HG03280 (cell line): Measurements from ENCODE around the gene LRCH4.

Experiments
- ATAC-seq: cut with Tn5 transposase; IDR thresholded peaks from one replicate; pipeline ENCODE4 v1.9.1; 2021; ENCODE audit warnings: mild to moderate bottlenecking, moderate library complexity; ENCODE audit not compliant: unreplicated experiment

The LRCH4 gene

DNA sequence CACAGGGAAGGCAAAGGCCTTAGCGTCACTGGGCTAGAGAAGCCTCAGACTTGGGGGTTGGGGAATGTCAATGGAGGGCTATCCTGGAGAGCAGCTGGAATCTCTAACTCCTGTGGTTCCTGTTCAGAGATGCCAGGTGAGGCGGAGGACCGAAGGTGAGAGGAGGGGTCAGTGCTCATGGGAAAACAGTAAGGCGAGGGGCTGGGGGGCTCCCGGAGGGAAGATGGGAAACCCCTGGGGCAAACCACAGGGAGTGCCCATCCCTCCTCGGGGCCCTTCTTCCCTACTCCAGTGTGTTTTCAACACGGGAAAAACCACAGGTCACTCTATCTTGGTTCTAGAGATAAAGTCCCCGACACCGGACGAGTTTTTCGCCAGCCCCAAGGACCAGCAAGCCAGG, 3.3 kb downstream of the LRCH4 start:
- ATAC-seq, result no peak

DNA sequence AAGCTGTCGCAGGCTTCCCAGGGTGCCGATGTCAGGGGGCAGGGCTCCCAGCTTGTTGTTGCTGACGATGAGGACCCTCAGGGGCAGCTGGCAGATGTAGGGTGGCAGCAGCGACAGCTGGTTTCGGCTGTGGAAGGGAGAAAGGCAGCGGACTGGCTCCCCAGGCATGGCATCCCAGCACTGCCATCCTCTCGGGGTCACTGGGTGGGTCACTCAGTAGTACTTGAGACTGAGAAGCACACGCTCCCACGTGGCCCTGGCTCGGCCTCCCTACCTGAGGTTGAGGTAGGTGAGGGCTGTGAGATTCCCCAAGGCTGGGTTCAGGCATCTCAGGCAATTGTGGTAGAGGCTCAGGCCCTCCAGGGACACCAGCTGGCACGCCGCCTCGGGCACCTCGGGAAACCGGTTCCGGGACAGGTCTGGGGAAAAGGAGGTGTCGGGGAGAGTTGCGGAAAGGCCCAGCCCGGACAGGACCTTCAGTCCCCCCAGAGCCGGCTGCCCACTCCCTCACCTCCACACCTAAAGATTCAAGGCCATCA, 3.8 kb downstream of the LRCH4 start:
- ATAC-seq, result no peak

DNA sequence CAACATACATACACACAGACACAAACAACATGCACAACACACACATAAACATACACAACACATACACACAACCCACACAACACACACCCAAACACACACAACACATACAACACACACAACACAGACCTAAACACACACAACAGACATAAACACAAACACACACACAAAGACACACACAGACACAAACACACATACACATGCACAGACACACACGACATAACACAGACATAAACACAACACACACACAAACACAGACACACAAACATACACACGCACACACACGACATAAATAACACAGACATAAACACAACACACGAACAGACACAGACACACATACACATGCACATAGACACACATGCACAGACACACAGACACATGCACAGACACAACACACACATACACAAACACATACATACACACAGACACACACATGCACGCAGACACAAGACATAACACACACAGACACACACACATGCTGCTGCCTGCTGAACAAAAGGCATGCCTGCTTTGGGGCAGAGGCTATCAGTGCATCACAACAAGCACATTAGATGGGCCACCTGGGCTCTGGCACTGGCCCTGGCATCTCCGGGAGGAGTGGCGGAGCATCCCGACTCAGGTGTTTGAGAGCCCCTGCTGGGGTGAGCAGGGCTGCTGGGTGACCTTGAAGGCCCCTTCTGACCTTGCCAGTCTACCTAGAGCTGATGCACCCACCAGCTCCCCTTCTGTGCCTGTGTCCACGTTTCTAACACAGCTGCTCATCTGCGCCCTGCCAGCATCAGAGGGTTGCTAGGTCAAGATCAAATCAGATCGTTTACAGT, 5.3 kb downstream of the LRCH4 start:
- no peak for ATAC-seq

DNA sequence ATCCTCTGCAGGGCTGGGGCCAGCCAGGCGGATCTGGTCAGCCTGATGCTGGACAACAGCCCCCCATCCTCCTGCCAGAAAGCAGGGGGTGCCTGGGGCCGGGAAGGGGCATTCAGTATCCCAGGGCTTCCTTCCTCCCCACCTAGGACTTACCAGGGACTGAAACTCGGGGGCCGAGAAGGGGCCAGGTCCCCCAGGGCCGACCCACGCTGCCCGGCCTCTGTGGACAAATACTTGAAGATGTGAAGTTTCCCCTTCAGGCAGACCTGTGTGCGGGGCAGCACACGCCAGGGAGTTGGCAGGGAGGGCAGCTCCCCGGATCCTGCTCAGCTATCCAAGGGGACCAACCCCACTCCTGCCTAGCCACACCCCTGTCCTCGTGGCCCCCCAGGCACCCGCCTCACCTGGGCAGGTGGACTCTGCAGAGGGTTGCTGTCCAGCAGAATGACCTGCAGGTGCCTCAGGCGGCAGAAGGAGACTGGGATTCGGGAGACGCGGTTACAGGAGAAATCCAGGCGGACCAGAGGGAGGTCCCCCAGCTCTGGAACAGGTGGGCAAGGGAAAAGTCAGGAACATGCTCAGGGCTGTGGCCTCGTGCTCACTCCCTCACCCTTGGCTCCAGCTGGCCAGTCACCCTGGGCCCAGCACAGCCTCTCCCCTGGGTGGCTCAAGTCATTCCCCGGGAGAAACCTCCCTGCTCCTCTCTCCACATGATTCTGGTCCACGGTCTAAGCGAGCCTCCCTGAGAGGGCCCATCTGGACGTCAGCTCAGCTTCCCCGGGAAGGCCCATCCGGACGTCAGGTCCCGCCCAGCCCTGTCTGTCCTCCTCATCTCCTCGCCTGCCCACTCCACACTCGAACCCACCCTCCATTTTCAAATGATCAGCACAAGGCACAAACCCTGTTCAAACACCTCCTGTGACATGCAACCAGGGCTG, 7.4 kb downstream of the LRCH4 start:
- ATAC-seq, result no peak

DNA sequence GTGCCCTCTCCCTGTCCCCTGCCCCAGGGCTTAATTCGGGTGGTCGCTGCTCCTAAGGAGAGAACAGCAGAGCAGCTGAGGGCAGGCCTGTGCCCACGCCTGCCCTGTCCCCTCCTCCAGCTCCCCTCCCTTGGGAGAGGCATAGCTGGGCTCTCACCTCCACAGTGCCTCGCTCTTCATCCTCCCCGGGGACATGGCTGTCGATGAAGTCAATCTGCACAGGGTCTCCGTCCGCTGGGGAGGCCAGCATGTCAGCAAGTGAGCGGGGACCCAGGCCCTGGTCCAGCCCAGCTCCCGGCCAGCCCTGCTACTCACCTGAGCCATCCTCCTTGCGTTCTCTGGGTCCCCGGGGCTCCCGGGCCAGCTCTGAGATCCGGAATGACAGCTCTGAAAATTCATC, 8.4 kb downstream of the LRCH4 start:
- no peak for ATAC-seq

DNA sequence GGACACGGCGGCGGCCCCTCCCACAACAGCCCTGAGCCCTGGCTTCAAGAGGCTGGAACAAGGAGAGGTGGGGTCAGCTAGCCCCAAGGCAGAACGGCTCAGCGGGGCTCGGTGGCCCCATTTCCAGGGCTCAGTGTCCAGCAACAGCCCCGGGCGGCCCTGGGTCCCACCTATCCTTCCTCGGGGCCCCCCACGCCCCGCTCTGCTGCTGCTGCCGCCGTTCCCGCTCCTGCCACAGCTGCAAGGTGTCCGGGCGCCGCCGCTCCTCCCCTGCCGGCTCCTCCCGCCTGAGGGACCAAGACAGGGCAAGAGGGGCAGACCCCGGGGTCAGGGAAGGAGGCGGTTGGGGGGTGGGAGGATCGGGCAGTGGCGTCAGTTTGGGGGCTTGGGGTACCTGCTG, 8.8 kb downstream of the LRCH4 start:
- ATAC-seq, result no peak

DNA sequence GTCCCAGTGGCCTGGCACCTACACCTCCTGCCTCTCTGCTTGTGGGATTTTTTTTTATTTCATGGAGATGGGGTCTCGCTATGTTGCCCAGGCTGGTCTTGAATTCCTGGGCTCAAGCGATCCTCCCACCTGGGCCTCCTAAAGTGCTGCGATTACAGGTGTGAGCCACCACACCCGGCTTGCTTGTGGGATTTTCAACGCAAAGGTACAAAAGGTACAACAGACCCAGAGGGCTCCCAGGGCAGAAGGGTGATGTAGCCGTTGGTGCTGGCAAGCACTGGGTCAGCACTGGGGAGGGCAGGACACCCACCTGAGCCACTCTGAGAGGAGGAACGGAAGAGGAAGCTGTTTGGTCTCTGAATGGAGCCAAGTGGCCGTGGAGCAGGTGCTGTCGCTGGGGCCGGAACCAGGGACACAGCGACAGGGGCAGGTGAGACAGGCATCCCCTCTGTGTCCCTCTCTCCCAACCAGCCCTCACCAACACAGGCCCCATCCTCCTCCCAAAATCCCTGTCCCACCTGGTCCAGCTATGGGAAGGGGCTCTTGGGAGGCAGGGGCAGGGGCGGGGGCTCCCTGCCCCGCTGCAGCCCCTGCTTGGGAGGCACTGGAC, 9.4 kb downstream of the LRCH4 start:
- no peak for ATAC-seq

DNA sequence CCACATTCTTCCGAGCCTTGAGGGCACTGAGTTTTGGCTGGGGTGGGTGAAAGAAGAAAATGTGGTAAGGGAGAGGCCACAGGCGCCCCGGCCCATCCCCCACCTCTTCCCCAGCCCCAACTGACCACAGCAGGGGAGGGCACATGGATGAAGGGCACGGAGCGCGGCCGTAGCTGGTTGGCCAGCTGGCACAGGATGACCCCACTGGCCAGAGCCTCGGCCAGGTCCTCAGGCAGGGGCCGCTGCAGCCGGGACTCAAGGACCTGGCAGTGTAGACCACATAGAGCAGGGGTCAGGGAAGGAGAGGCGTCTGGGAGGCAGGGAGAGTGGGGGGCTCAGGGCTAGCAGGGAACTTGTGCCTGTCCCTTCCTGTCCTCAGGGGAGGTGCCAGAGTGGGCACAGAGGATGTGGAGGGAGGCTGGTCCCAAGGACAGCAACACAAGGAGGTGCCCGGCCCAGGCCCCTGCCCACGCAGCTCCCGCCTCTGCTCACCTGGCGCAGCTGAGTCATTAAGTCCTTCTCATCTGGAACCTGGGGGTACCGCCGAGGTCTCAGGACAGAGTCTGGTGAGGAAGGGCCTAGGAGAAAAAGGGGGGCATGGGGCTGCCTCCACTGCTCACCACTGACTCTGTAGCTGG, 10.1 kb downstream of the LRCH4 start:
- no peak for ATAC-seq

DNA sequence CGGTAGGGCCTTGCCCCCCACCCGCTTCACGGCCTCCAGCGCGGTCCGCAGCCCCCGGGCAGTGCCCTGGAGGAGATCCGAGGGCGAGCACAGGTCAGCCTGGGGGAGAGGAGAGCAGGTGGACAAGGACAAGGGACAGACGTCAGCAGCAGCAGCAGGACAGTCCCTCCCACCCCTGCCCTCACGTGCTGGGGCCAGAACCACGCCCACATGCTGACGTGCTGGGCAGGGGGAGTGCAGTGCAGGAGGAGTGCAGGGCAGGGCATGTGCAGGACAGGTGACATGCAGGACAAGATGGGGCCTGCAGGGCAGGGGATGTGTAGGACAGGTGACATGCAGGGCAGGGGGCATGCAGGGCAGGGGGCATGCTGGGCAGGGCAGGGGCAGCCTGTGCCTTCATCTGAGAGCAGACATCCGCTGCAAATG, 10.7 kb downstream of the LRCH4 start:
- ATAC-seq, result no peak

DNA sequence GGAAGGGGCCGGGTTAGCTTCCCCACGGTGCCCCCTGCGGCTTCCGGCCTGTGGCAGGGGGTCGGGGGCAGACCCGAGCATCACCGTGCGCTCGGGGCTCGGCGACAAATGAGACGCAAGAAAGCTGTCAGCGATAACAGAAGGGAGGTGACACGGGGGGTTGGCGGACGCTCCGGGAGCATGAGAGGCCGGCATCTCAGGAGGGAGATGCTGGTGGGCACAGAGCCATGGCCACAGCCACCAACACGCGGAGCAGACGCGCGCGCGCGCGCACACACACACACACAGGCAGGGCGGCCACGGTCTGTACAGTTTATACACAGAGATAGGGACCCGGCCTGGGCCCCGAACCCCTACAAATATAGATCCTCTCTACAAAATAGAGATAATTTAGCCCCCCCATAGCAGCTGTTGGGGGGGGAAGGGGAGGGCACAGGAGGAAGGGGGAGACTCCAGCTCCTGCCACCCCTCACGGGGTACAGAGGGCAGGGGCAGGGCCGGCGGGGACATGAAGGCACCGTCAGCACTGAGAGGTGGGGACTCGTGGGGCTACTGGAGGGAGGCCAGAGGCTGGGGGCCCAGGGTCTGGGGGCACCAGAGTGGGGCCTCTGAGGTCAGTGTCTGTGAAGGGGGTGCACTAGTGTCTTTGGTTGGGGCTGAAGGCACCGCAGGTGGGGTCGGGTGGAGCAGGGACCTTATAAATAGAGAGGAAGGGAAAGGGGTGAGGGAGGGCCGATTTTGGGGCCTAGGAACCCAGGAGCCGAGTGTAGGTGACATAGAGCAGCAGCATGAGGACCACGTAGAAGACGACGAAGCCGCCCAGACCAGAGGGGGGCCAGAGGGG, 11.3 kb downstream of the LRCH4 start:
- no peak for ATAC-seq

DNA sequence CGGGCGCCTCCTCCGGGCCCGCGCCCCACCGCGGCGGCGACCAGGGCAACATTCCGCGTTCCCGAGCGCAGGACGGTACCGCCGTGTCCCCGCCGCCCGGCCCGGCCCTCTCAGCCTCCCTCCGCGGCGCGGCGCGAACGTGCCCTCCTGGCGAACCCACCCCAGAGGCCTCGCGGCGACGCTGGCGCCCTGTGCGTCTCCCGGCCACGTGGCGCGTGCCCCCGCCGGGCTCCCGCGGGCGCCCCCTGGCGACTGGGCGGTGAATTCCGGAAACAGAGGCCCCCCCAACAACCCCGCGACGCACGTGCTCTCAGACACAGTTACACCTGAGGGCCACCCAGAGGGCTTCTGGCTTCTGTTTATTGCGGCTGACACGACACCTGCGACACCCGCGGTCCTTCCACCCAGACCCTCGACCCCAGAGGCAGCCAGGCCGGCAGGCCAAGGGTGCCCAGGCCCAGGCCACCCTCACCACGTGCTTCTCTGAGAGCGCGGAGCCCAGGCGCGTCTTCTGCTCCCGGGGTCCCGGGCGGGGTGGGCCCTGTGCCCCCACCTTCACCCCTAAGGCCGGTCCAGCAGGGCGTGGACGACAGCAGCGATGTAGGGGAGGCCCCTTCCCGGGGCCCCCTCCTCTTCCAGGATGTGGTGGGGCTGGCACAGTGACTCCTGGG, 12.1 kb downstream of the LRCH4 start, which contains the start of gene SAP25:
Gene SAP25, minus strand, starts transcription at position 210 of the 671 bp plus-strand sequence. Its CDS starts 158 bp downstream, at position 52.
- ATAC-seq, result no peak

DNA sequence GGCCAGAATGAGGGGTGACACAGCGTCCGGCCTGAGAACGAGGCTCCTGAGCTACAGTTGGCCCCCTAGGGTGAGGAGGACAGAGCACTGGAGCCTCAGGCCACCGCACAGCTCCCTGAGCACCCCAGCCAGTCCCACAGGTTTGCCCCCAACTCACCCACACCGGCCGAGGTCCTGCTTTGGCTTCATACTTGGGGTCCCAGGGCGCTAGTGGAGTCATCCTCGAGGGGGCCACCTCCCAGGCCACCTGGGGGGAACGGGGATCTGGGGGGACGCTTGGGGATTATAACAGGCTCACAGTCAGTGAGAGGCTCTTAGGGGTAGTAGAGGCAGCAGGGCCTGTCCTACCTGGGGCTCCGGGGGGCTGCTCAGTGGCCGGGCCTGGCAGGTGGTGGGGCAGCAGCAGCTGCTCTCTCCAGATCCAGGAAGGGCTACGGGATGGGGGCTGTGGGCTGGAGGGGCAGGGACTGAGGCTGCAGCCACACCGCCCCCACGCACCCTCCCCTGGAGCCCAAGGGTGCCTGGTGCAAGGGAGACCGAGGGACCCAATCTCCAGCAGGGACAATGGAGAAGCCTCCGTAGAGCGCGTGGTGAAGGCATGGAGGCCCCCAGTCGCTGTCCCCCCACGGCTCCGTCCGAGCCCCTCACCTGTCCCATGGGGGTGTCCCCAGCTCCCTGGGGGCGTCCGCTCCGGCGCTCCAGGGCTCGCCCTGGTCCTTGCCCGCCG, 12.8 kb downstream of the LRCH4 start:
- no peak for ATAC-seq

DNA sequence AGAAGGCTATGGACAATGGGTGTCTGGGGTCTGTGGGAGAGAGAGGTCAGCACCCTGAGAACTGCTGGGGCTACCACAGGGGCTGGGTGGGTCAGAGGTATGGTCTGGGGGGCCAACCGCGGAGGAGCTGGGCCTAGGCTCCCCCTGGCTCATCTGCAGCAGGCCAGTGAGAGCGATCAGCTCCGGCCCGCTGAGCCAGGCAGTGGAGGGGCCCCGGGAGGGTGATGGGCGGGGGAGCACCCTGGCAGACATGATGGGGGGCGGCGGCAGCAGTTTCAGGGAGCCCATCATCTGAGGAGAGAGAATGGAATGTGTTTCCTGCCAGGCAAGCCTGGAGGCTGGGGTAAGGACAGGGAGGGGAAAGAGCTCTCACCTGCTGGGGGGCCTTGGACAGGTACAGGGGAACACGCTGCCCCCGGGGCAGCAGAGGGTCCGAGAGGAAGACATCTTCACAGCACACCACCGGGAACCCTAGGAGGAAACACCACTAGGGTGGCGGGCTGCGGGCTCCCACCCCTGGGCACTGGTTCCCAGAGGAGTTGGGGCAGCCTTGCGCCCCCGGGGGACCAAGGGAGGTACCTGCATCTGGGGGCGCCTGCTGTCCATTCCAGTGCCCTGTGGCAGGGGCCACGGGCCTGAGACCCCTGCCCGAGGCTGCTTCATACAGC, 13.5 kb downstream of the LRCH4 start:
- ATAC-seq, result no peak

DNA sequence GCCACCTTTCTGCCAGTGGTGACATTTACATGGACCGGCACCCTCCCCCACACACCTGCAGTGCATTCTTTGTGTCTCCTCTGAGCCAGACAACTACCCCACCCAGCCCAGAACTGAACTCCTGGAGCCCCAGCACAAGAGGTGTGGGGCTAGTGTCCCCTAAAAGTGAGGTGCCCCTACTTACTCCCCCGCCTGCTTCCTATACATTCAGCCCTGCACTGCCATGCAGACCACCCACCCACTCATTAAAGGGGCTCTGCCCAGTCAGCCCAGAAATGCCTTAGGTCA, 14.2 kb downstream of the LRCH4 start:
- no peak for ATAC-seq

DNA sequence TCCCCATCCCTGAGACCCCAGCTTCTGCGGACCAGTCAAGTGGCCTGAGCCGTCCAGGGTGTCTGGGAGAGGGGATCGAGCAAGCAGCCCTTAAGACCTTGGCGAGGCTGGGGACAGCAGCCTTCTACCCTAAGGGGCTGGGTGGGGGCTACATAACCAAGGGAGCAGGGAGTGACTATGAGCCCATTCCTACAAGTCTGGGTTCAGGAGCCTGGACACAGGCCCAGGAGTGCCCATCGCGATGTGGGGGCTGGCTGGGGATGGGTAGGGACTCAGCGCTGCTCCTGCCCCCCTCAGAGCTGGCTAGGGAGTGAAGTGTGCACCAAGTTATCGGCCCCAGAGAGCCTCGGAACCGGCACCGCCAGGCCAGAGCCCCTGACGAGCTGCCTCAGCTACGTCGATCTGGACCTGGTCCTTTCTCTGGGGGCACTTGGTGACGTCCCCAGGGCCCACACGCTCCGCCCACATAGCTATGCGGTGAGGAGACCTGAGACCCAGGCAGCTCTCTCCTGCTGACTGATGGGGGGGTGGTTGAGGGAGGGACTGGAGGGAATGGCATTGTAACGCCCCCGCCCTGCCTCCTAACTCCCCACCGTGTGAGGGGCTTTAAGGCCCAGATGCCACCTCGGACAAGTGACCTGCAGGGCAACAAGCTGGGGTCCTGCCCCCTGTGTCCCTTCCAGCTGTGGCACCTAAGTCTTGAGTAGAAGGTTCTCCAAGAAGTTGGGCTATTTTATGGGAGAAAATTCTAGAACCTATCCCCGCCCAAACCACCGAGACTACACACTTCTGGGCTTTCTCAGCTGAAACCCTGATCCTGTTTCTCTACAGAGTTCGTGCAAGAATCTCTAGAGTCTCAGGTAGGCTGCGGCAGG, 14.7 kb downstream of the LRCH4 start:
- no peak for ATAC-seq

DNA sequence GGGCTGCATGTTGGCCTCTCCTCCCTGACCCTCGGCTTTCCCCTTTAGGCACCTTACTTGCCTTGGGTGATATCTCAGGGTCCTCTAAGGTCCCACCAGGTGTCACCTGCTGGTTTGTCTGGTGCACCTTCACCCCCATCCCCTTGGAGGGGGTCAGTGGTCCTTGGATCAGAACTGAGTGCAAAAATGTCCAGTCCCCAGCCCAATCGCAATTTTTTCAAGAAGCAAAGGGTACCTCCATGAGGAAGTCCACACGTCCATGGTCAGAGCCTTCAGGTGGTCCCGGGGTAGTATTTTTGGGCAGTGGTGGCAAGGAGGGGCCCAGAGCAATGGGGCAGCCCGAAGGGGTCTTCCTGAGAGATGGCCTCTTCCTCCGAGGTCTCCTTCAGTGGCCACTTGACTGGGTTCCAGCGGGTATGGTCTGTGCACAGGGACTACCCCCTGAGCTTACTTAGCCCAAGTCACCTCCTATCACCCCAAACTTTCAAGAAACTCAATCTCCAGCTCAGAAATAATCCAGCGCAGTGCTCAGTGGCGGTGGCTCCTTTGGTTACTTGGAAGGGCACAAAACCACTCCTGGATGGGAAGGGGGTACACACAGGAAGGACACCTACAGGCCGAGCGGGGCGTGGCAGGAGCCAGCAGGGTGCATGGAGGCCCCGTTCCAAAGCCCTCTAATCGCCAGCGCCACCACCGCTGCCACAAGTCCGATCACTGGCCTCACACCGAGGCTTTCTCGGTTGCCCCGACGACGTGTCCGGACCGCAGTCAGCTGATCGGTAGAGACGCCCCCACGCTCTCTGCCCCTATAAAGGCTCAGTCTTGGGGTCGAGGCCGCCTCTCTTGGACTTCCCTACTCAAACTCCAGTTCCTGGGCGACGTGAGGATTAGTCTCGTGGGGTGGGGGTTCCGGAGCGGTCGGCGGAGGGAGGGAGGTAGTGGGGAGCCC, 16.8 kb downstream of the LRCH4 start:
- ATAC-seq, result peak; percentile 46
